DMS114 treated with DMSO at 0.1 percent for 48 hours (cell line): ENCODE results near the gene SLC30A1.
"Not testable (repeated sequence)": the region's sequence is repeated elsewhere in the genome, so short reads cannot be mapped to it uniquely, and the experiment has no call there.

ENCODE experiments used
- DNase-seq: peaks from one replicate; lab custom pipeline; 2025; ENCODE audit not compliant: unreplicated experiment; lab: John Stamatoyannopoulos, UW

The SLC30A1 gene

GRCh38 chr1:211548321-211549091 is 30.5 kb downstream of the SLC30A1 start:
- no peak for DNase-seq

GRCh38 chr1:211547710-211548109 is 31.3 kb downstream of the SLC30A1 start:
- no peak for DNase-seq

GRCh38 chr1:211546543-211546942 is 32.4 kb downstream of the SLC30A1 start:
- no peak for DNase-seq

DNA sequence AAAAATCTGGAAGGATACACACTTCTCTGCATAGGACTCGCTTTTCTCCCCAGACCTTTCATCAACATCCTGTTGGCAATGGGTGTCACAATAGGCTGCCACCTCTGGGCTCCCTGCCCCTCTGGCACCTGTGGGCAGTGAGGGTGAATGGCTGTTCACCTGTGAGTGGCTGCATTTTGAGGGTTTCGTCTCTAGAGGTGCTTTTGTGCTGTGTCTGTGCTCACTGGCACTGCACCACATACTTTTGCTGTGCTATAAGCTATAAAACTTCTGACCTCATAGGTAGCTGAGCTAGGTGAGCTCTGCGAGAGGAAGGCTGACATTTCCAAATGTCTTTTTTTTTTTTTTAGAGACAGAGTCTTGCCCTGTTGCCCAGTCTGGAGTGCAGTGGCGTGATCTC is 35.9 kb downstream of the SLC30A1 start:
- no peak for DNase-seq

- no peak for DNase-seq
Observed at GRCh38 chr1:211541720-211542477, 37.1 kb downstream of the SLC30A1 start.

- DNase-seq = no peak
Observed at GRCh38 chr1:211541278-211541677, 37.7 kb downstream of the SLC30A1 start.

DNA sequence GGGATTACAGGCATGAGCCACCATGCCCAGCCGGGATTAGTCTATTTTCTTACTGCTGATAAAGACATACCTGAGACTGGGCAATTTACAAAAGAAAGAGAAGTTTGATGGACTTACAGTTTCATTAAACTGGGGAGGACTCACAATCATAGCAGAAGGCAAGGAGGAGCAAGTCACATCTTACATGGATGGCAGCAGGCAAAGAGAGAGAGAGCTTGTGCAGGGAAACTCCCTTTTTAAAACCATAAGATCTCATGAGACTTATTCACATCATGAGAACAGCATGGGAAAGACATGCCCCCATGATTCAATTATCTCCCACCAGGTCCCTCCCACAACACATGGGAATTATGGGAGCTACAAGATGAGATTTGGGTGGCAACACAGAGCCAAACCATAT is 38.1 kb downstream of the SLC30A1 start:
- DNase-seq = not testable (repeated sequence)

DNA sequence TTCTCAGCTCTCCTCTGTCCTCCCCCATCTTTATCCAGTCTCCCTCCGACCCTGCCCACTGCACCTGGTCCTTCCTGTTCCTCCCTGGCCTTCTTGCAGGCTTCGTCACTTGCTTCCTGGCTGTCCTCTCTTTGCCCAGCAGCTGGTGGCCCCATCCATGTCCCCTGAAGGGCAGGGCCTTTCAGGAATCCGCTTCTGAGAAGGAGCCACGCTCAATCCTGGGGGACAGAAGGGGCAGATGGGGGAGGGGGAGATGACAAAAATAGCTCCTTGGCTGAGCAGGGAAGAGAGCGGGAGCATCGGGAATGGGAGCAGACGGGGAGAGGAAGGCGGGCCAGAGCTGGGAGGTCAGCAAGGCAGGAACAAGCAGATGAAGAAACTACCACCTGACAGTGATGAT is 40.7 kb downstream of the SLC30A1 start:
- no peak for DNase-seq

DNA sequence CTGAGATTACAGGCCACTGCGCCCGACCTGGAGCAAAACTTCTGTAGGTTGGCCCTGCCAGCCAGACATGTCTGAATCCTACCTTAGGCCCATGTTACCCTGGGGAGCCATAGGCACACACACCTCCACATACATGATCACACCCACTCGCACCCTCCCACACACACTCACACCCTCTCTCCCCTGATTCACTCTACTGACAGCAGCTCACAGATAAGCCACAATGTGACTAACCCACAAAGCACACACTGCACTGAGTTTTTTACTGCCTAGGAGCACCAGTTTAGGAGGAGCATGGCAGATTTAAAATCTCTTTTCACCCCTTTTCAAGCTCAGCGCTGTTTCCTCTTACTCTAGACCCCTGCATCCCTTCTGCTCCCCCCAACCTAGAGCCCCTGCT is 41.7 kb downstream of the SLC30A1 start:
- DNase-seq = no peak

DNA sequence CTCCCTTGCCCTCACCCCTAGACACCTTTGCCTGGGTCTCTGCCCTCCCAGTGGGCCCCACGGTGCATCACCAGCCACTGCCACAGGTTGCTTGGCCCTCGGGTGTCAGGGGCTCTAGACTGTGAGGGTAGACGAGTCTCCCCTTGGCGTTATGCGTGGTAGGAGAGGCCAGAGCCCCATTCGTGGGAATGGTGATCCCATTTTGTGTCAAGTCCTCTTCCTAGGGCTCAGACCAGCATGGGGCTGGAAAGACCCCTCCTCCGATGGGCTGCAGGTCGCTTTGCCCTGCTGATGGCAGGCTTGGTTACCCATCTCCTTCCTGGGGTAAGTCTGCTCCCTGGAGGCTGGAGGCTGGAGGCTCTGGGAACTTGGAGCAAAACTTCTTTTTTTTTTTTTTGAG is 42.4 kb downstream of the SLC30A1 start:
- no peak for DNase-seq

GRCh38 chr1:211535346-211535745 is 43.6 kb downstream of the SLC30A1 start:
- DNase-seq = no peak

- DNase-seq = no peak
Observed at GRCh38 chr1:211534545-211535291, 44.2 kb downstream of the SLC30A1 start.

DNA sequence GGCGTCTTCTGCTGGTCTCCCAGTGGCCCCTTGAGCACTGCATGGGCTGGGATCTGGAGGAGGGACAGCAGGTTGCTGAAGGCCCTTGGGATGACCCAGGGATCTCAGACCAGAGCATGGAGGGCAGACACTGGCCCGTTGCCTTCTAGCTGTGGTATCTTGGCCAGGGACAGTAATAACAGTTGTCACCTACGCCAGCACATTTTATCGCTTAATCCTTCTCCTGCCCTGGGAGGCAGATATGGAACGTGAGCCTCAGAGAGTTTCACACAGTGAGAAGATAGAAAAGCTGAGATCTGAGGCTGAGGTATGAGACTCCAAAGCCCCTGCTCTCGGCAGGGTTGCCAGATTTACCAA is 46.9 kb downstream of the SLC30A1 start:
- no peak for DNase-seq

GRCh38 chr1:211531194-211532087 is 47.5 kb downstream of the SLC30A1 start:
- no peak for DNase-seq

- DNase-seq = no peak
Observed at GRCh38 chr1:211530102-211530501, 48.9 kb downstream of the SLC30A1 start.

DNA sequence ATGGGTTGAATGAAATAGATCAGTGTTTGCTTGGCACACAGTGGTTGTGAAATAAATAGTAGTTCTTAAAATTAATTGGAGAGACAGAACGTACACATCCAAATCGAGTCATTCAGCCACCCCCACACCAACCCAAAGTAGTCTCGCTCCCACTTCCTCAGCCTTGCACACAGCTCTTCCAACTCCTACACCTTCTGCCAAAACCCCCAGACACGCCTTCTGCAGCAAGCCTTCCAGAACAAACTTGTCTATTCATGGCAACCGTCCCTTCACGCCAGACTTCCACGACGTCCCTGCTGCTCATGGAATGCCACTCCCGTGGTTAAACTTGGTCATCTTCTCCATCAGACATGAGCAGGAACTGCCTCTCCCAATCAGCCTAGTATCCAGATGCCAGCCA is 49.5 kb downstream of the SLC30A1 start:
- no peak for DNase-seq

DNA sequence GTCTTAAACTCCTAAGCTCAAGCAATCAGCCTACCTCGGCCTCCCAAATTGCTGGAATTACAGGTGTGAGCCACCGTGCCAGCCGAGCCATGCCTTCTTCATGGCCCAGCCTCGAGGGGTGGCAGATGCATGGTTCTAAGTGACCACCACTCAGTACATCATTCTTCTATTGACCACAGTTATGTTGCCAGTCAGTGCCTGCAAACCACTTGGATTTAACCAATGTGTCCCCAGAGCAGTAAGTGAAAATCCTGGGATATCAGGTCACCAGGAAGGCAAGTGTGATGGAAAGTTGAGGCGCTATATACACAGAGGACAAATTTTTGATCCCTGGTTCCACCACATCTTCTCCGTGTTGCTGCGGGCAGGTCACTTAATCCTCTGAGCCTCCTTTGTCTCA is 50.0 kb downstream of the SLC30A1 start:
- no peak for DNase-seq

- no peak for DNase-seq
Observed at GRCh38 chr1:211527888-211528287, 51.1 kb downstream of the SLC30A1 start.

GRCh38 chr1:211527006-211527405 is 52.0 kb downstream of the SLC30A1 start:
- no peak for DNase-seq

GRCh38 chr1:211526101-211526500 is 52.9 kb downstream of the SLC30A1 start:
- no peak for DNase-seq
